Sigmoid colon (tissue), 7 donors: ENCODE data around the gene TRO. TPM values are rescaled to one million over a fixed set of nuclear protein-coding genes. Genes with fewer than 3 reads are reported as not detected.

Experiments used
- DNase-seq: peaks from one replicate; pipeline ENCODE4 v3.0.0-alpha.2; 2019
- H3K27ac ChIP-seq, 4 donors: fragments of 200-600 bp; sonication (generic); one replicate each; pipeline ENCODE4 v1.5.1; 2016 to 2019; ENCODE audit warnings: mild to moderate bottlenecking in 1 of 4
- H3K27me3 ChIP-seq, 3 donors: fragments of 200-600 bp; sonication (generic); one replicate each; pipeline ENCODE4 v1.5.1; 2019; ENCODE audit warnings: mild to moderate bottlenecking in 1 of 3
- H3K36me3 ChIP-seq, 4 donors: fragments of 200-600 bp; sonication (generic); one replicate each; pipeline ENCODE4 v1.5.1; 2016 to 2019
- H3K4me1 ChIP-seq, 4 donors: fragments of 200-600 bp; sonication (generic); one replicate each; pipeline ENCODE4 v1.5.1; 2017 to 2019
- H3K4me3 ChIP-seq, 4 donors: fragments of 200-600 bp; sonication (generic); one replicate each; pipeline ENCODE4 v1.5.1; 2017 to 2019; ENCODE audit warnings: mild to moderate bottlenecking in 2 of 4, moderate library complexity in 1 of 4
- H3K9me3 ChIP-seq, 4 donors: fragments of 200-600 bp in 3 of 4; sonication (generic) in 3 of 4; one replicate each; pipeline versions ENCODE4 v1.5.1 to v1.6.1; 2013 to 2019
- EP300 ChIP-seq, 4 donors: sonication (generic); formaldehyde crosslinking; IDR thresholded peaks; one replicate each; pipeline ENCODE4 v1.6.1; 2017; ENCODE audit warnings: antibody characterized with exemption in 4 of 4
- POLR2A ChIP-seq, 2 donors: fragments of 450-650 bp; IDR thresholded peaks; one replicate each; pipeline ENCODE4 v1.6.1; 2016; ENCODE audit warnings: antibody characterized with exemption in 2 of 2, mild to moderate bottlenecking in 2 of 2, moderate library complexity in 2 of 2
- POLR2AphosphoS5 ChIP-seq, 4 donors: sonication (generic); formaldehyde crosslinking; IDR thresholded peaks; one replicate each; pipeline ENCODE4 v1.6.1; 2017; ENCODE audit warnings: antibody characterized with exemption in 4 of 4
- WGBS, 2 donors: extraction: QIAGEN DNeasy Blood & Tissue Kit; methylation state at CpG; one replicate each; pipeline ENCODE4 v1.1.7; 2013; 5-methylcytosine and 5-hydroxymethylcytosine counted together
- intact Hi-C: fragments of 100-400 bp; cut with DNase I; formaldehyde crosslinking; loops from one replicate; pipeline ENCODE4 v1.15.1; 2023
- polyA plus RNA-seq, 3 donors: library from polyadenylated mRNA; stranded (reverse); fragments of 200-250 nt; gene quantifications; one replicate each; pipeline ENCODE4 v1.2.3, GENCODE V29; 2013
- total RNA-seq, 4 donors: library from RNA; depleted of rRNA; stranded (reverse); fragments of >200 nt; gene quantifications; one replicate each; pipeline ENCODE4 v1.1.0, GENCODE V29; 2016
- TF ChIP-seq, protein P1 (sequence below), 4 experiments: fragments of 450-650 bp in 3 of 4; fragments of 200-600 bp in 1 of 4; IDR thresholded peaks; one replicate each; pipeline ENCODE4 v1.5.1; 2016 to 2019; ENCODE audit warnings: antibody characterized with exemption in 4 of 4, mild to moderate bottlenecking in 3 of 4, moderate library complexity in 2 of 4
- donor health status: healthy with polysubstance abuse.
- donor health status: Bipolar disorder and iron deficiency.
- donor health status: healthy.

Gene TRO
- total and polyA plus RNA-seq, 7 donors, result 0.92 to 19.9 (median 5.8) TPM

GRCh38 chrX:54937416-54937815, 16.8 kb downstream of the TRO start:
- Histone ChIP-seq H3K36me3 (no peaks in the 10 kb centered on the region), H3K9me3 (no peaks in the 10 kb centered on the region), H3K27ac (no peak overlapping the region), H3K4me1 (no peaks in the 10 kb centered on the region), H3K4me3 (no peak overlapping the region), H3K27me3 (no peaks in the 10 kb centered on the region)
- TF ChIP-seq POLR2AphosphoS5 (IDR thresholded peaks at IDR 0.05) (no peak), POLR2A (IDR thresholded peaks at IDR 0.05) (no peak), EP300 (IDR thresholded peaks at IDR 0.05) (no peak)
- TF ChIP-seq, protein P1, sequence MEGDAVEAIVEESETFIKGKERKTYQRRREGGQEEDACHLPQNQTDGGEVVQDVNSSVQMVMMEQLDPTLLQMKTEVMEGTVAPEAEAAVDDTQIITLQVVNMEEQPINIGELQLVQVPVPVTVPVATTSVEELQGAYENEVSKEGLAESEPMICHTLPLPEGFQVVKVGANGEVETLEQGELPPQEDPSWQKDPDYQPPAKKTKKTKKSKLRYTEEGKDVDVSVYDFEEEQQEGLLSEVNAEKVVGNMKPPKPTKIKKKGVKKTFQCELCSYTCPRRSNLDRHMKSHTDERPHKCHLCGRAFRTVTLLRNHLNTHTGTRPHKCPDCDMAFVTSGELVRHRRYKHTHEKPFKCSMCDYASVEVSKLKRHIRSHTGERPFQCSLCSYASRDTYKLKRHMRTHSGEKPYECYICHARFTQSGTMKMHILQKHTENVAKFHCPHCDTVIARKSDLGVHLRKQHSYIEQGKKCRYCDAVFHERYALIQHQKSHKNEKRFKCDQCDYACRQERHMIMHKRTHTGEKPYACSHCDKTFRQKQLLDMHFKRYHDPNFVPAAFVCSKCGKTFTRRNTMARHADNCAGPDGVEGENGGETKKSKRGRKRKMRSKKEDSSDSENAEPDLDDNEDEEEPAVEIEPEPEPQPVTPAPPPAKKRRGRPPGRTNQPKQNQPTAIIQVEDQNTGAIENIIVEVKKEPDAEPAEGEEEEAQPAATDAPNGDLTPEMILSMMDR (IDR thresholded peaks at IDR 0.05), result no peak
- WGBS, 2 donors, result 92 to 93% methylated on average over 4 of the region's 4 CpGs
- DNase-seq, result no peak
- intact Hi-C loops, result no loop called here

DNA sequence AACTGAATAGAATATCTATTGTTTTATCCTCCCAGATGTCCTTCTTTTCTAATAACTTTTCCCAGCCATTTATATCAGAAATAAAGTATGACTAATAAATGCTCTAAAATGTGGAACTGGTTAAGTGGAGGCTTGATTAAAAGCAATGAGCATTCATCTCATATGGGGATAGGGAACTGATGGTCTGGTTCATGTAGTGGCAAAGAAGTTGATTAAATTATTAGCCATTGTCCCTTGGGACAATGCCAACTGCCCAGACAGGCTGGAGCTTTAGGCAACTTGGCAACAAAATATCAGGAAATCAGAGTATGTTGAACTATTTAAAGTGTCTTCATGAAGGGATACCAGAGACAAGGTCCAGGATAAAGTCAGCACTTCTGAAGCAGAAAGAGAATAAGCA, 24.2 kb downstream of the TRO start:
- Histone ChIP-seq H3K9me3 (no peaks in the 10 kb centered on the region), H3K27ac (no peak overlapping the region), H3K27me3 (no peaks in the 10 kb centered on the region), H3K36me3 (no peaks in the 10 kb centered on the region), H3K4me1 (no peaks in the 10 kb centered on the region), H3K4me3 (no peak overlapping the region)
- TF ChIP-seq EP300 (IDR thresholded peaks at IDR 0.05) (no peak), POLR2AphosphoS5 (IDR thresholded peaks at IDR 0.05) (no peak), POLR2A (IDR thresholded peaks at IDR 0.05) (no peak)
- TF ChIP-seq, protein P1 (IDR thresholded peaks at IDR 0.05), result no peak
- no peak for DNase-seq
- intact Hi-C loops, result no loop called here

DNA sequence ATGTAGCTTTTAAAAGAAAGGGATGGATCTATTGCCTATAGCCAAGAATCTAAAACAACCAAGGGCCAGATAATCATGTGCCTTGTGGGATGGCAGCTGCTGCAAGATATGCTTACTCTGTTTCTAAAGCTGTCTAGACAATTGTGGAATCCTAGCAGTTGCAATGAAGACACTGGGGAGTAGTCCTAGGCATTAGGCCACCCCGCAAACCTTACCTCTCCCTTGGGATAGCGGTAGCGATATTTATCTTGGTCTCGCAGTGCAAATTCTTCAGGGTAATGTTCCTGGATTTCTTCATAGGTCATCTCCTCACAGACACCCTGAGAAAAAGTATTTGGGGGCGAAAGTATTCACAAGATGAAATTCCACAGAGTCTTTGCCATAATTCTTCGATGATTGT, 24.6 kb downstream of the TRO start:
- WGBS, 2 donors, result 87 to 89% methylated on average over 6 of the region's 6 CpGs
- Histone ChIP-seq H3K36me3 (no peaks in the 10 kb centered on the region), H3K4me1 (no peaks in the 10 kb centered on the region), H3K9me3 (no peaks in the 10 kb centered on the region), H3K27ac (no peak overlapping the region), H3K27me3 (no peaks in the 10 kb centered on the region), H3K4me3 (no peak overlapping the region)
- TF ChIP-seq EP300 (IDR thresholded peaks at IDR 0.05) (no peak), POLR2A (IDR thresholded peaks at IDR 0.05) (no peak), POLR2AphosphoS5 (IDR thresholded peaks at IDR 0.05) (no peak)
- TF ChIP-seq, protein P1 (IDR thresholded peaks at IDR 0.05), result no peak
- DNase-seq, result no peak
- intact Hi-C loops, result no loop called here

DNA sequence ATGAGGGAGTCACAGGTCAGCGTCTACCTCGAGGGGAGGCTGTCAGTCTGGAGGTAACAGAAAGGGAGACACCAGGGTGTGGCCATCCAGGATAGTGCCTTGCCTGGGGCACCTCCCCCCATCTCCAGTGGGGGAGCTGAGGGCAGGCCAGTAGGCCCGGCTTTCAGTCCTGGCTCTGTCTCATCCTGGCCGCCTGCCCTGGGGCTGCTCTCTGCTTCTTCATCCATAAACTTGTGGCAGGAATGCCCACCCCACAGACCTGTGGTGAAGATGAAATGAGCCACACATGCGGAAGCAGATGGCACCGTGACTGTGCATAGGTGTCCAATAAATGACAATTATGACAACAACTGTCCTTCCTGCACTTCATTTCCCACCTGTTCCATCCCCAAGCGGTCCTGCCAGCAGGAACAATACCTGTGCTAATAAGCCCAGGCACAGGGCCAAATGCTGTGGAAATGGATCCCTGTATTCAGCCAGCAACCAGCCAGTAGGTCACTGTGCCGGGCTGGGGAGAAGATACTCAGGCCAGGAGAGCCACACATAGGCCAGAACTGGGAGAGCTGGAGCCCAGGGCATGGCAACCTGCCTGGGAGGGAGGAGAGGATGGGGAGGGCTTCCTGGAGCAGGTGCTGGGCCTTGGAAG, 30.2 kb downstream of the TRO start:
- WGBS, 2 donors, result 69 to 77% methylated on average over 8 of the region's 8 CpGs
- Histone ChIP-seq H3K27ac (no peak overlapping the region), H3K4me3 (no peak overlapping the region), H3K4me1 (no peaks in the 10 kb centered on the region), H3K27me3 (no peaks in the 10 kb centered on the region), H3K9me3 (no peaks in the 10 kb centered on the region), H3K36me3 (no peaks in the 10 kb centered on the region)
- intact Hi-C loops, result no loop called here
- DNase-seq, result no peak
- TF ChIP-seq, protein P1 (IDR thresholded peaks at IDR 0.05), result no peak
- TF ChIP-seq POLR2AphosphoS5 (IDR thresholded peaks at IDR 0.05) (no peak), POLR2A (IDR thresholded peaks at IDR 0.05) (no peak), EP300 (IDR thresholded peaks at IDR 0.05) (no peak)

- H3K27me3 ChIP-seq, result no peaks in the 10 kb centered on the region
- H3K4me1 ChIP-seq, result no peaks in the 10 kb centered on the region
- H3K36me3 ChIP-seq, result no peaks in the 10 kb centered on the region
- intact Hi-C loops, result no loop called here
- H3K4me3 ChIP-seq, result no peak overlapping the region
- no peaks in the 10 kb centered on the region for H3K9me3 ChIP-seq
- H3K27ac ChIP-seq, result no peak overlapping the region
- WGBS, 2 donors, result 94 to 96% methylated on average over 1 of the region's 1 CpG
- DNase-seq, result no peak
- TF ChIP-seq POLR2A (IDR thresholded peaks at IDR 0.05) (no peak), POLR2AphosphoS5 (IDR thresholded peaks at IDR 0.05) (no peak), EP300 (IDR thresholded peaks at IDR 0.05) (no peak)
- TF ChIP-seq, protein P1 (IDR thresholded peaks at IDR 0.05), result no peak
These were observed 41.1 kb downstream of the TRO start for GRCh38 chrX:54961750-54962149.
